GM15510 (cell line): ENCODE data around the gene GDPD4.

ENCODE experiments used
- POLR2A ChIP-seq: IDR thresholded peaks from 3 replicates; pipeline ENCODE4 v1.6.1; 2011; ENCODE audit warnings: borderline replicate concordance; ENCODE audit not compliant: insufficient read length; ENCODE audit errors: extremely low read depth

Gene GDPD4

GRCh38 chr11:77310721-77311120, 9.2 kb upstream of the GDPD4 start:
- TF ChIP-seq POLR2A: no peak

GRCh38 chr11:77309401-77310085, 8.1 kb upstream of the GDPD4 start:
- TF ChIP-seq POLR2A: no peak

GRCh38 chr11:77308838-77309237, 7.4 kb upstream of the GDPD4 start:
- no peak for TF ChIP-seq POLR2A

- TF ChIP-seq POLR2A: no peak
Observed at GRCh38 chr11:77303328-77303727, 1.8 kb upstream of the GDPD4 start.

- TF ChIP-seq POLR2A: no peak
Observed at GRCh38 chr11:77302752-77303151, 1.3 kb upstream of the GDPD4 start.

- no peak for TF ChIP-seq POLR2A
Observed at GRCh38 chr11:77300695-77301094, 791 bp downstream of the GDPD4 start.

- TF ChIP-seq POLR2A: no peak
Observed at GRCh38 chr11:77299528-77299993, 1.9 kb downstream of the GDPD4 start.

- TF ChIP-seq POLR2A: no peak
Observed at GRCh38 chr11:77294040-77294439, 7.4 kb downstream of the GDPD4 start.

GRCh38 chr11:77289737-77290136, 11.7 kb downstream of the GDPD4 start:
- no peak for TF ChIP-seq POLR2A

- TF ChIP-seq POLR2A: no peak
Observed at GRCh38 chr11:77287615-77288273, 13.7 kb downstream of the GDPD4 start.

- TF ChIP-seq POLR2A: no peak
Observed at GRCh38 chr11:77287136-77287535, 14.3 kb downstream of the GDPD4 start.

GRCh38 chr11:77284476-77285468, 16.7 kb downstream of the GDPD4 start:
- TF ChIP-seq POLR2A: no peak

GRCh38 chr11:77283101-77283500, 18.4 kb downstream of the GDPD4 start:
- no peak for TF ChIP-seq POLR2A

GRCh38 chr11:77278595-77279506, 22.6 kb downstream of the GDPD4 start:
- no peak for TF ChIP-seq POLR2A
